Upper lobe of left lung (tissue), 6 donors: ENCODE measurements around the gene NUP160. TPM values are rescaled to one million over a fixed set of nuclear protein-coding genes. Genes with fewer than 3 reads are reported as not detected.
"Not testable (repeated sequence)": the region's sequence is repeated elsewhere in the genome, so short reads cannot be mapped to it uniquely, and the experiment has no call there.

Source experiments
- ATAC-seq, 2 donors: fragments of 200-7000 bp; cut with Tn5 transposase; one replicate each; pipeline ENCODE4 v1.9.1; 2022; ENCODE audit warnings: mild to moderate bottlenecking in 2 of 2, moderate library complexity in 2 of 2; ENCODE audit not compliant: low FRiP score in 2 of 2
- DNase-seq, 2 donors: peaks; one replicate each; pipeline ENCODE4 v3.0.0-alpha.2; 2019 to 2020
- H3K27ac ChIP-seq, 4 donors: fragments of 200-600 bp; sonication (generic); one replicate each; pipeline ENCODE4 v1.5.1; 2016 to 2019
- H3K27me3 ChIP-seq, 4 donors: fragments of 200-600 bp; sonication (generic); one replicate each; pipeline ENCODE4 v1.5.1; 2017 to 2019
- H3K36me3 ChIP-seq, 4 donors: fragments of 200-600 bp; sonication (generic); one replicate each; pipeline ENCODE4 v1.5.1; 2016 to 2019
- H3K4me1 ChIP-seq, 4 donors: fragments of 200-600 bp; sonication (generic); one replicate each; pipeline ENCODE4 v1.5.1; 2018 to 2019
- H3K4me3 ChIP-seq, 4 donors: fragments of 200-600 bp; sonication (generic); one replicate each; pipeline ENCODE4 v1.5.1; 2017 to 2019; ENCODE audit warnings: mild to moderate bottlenecking in 2 of 4, moderate library complexity in 1 of 4
- H3K9me3 ChIP-seq, 4 donors: fragments of 200-600 bp; sonication (generic); one replicate each; pipeline ENCODE4 v1.5.1; 2018 to 2019
- CTCF ChIP-seq, 6 experiments: fragments of 450-650 bp in 4 of 6; fragments of 200-600 bp in 2 of 6; sonication (generic) in 2 of 6; IDR thresholded peaks; one replicate each; pipeline ENCODE4 v1.5.1; 2016 to 2019; ENCODE audit warnings: antibody characterized with exemption in 6 of 6
- EP300 ChIP-seq, 4 donors: sonication (generic); formaldehyde crosslinking; IDR thresholded peaks; one replicate each; pipeline ENCODE4 v1.5.1; 2017; ENCODE audit warnings: antibody characterized with exemption in 4 of 4, control low read depth in 2 of 4
- POLR2A ChIP-seq, 4 donors: fragments of 450-650 bp; IDR thresholded peaks; one replicate each; pipeline ENCODE4 v1.5.1; 2016 to 2017; ENCODE audit warnings: antibody characterized with exemption in 4 of 4, mild to moderate bottlenecking in 2 of 4
- POLR2AphosphoS5 ChIP-seq, 2 donors: sonication (generic); formaldehyde crosslinking; IDR thresholded peaks; one replicate each; pipeline ENCODE4 v1.5.1; 2017; ENCODE audit warnings: antibody characterized with exemption in 2 of 2
- WGBS, 2 donors: methylation state at CpG; one replicate each; pipeline ENCODE4 v1.1.5; 2017 to 2018; 5-methylcytosine and 5-hydroxymethylcytosine counted together
- total RNA-seq, 6 donors: library from RNA; depleted of rRNA in 4 of 6; stranded (reverse); fragments of >200 nt in 4 of 6; gene quantifications; one replicate each; pipeline versions ENCODE4 v1.1.0 to v1.2.1, GENCODE V29; 2016 to 2021
- donor health status: DM: no; HTN: no; CAD: no; lungs with moderate emphysema.
- donor health status: DM: no; HTN: yes; CAD: no; lungs with severe emphysema.

NUP160 gene
- total RNA-seq, 6 donors from 2014 or later, result 21.5 to 46.3 (median 37.8) TPM

DNA sequence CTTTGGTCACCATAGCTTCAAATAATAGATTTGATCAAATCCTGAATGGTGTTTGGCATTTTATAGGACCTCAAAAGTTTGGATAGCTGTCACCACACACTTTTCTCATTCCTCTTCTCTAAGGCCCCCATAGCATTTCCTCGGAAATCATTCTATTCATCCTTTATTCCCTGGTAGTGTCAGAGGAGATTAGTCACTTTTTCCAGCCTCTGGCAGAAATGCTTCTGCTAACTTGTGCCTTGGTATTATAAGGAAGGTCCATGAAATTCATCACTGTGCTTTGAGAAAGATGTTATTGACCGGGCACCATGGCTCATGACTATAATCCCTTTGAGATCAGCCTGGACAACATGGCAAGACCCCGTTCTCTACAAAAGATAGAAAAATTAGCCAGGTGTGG, 19.7 kb upstream of the NUP160 start:
- H3K4me1 ChIP-seq, result peaks cover 6 to 16% (median 11%) of the 10 kb centered on the region in 4 donors
- WGBS, 2 donors, result 89 to 95% methylated on average over 3 of the region's 3 CpGs
- ATAC-seq (no peak), DNase-seq (no peak)
- H3K9me3 ChIP-seq, result no peaks in the 10 kb centered on the region
- TF ChIP-seq CTCF (IDR thresholded peaks at IDR 0.05), result no peak
- no peak for TF ChIP-seq POLR2A (IDR thresholded peaks at IDR 0.05)
- no peak for TF ChIP-seq POLR2AphosphoS5 (IDR thresholded peaks at IDR 0.05)
- no peak for TF ChIP-seq EP300 (IDR thresholded peaks at IDR 0.05)
- H3K27ac ChIP-seq, result no peak overlapping the region
- no peaks in the 10 kb centered on the region for H3K36me3 ChIP-seq
- no peak overlapping the region for H3K4me3 ChIP-seq
- H3K27me3 ChIP-seq, result no peaks in the 10 kb centered on the region

- H3K9me3 ChIP-seq, DNase-seq, H3K27me3 ChIP-seq, H3K27ac ChIP-seq, H3K36me3 ChIP-seq, ATAC-seq, H3K4me3 ChIP-seq: not testable (repeated sequence)
- WGBS, 2 donors, result 78 to 79% methylated on average over 6 of the region's 6 CpGs
- H3K4me1 ChIP-seq, result peaks cover 6 to 16% (median 12%) of the 10 kb centered on the region in 4 donors
These were observed 18.7 kb upstream of the NUP160 start for GRCh38 chr11:47866892-47867291.

DNA sequence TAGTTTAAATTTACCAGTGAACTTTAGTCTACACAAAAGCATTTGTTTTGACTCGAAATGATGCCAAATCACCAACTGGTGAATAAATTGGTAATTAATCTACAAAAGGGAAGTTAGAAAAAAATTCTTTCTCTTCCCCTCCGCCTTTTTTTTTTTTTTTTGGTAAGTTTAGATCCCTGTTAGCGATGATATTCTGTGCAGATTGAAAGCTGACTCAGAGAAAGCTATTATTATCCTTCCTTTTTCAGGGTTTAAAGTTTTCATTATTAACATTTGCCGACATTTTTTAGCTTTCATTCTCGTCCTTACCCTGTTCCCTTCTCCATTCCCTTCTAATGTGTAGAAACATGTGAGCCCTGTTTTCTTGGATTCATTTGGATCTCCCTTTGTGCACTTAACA, 16.8 kb upstream of the NUP160 start:
- Histone ChIP-seq H3K4me3 (no peak overlapping the region), H3K36me3 (no peaks in the 10 kb centered on the region), H3K27ac (peak overlapping the region in 1 of 4 donors; percentile 30), H3K4me1 (peaks cover 6 to 16% (median 12%) of the 10 kb centered on the region in 4 donors), H3K9me3 (no peaks in the 10 kb centered on the region), H3K27me3 (no peaks in the 10 kb centered on the region)
- TF ChIP-seq CTCF (IDR thresholded peaks at IDR 0.05) (no peak), EP300 (IDR thresholded peaks at IDR 0.05) (no peak), POLR2A (IDR thresholded peaks at IDR 0.05) (no peak), POLR2AphosphoS5 (IDR thresholded peaks at IDR 0.05) (no peak)
- ATAC-seq, result peak in 1 of 2 donors; percentile 12
- WGBS, 2 donors, result 40 to 56% methylated on average over 5 of the region's 5 CpGs
- no peak for DNase-seq

- TF ChIP-seq POLR2A (IDR thresholded peaks at IDR 0.05), result no peak
- TF ChIP-seq POLR2AphosphoS5 (IDR thresholded peaks at IDR 0.05), result no peak
- TF ChIP-seq CTCF (IDR thresholded peaks at IDR 0.05), result no peak
- TF ChIP-seq EP300 (IDR thresholded peaks at IDR 0.05), result no peak
- Histone ChIP-seq H3K9me3 (no peaks in the 10 kb centered on the region), H3K4me3 (no peak overlapping the region), H3K27ac (peak overlapping the region in 2 of 4 donors; percentile 1 to 3), H3K4me1 (peaks cover 6 to 16% (median 12%) of the 10 kb centered on the region in 4 donors), H3K36me3 (no peaks in the 10 kb centered on the region), H3K27me3 (no peaks in the 10 kb centered on the region)
- ATAC-seq (peak in 1 of 2 donors; percentile 6), DNase-seq (no peak)
- WGBS, 2 donors, result 91 to 94% methylated on average over 4 of the region's 4 CpGs
These were observed 15.8 kb upstream of the NUP160 start for GRCh38 chr11:47863898-47864430.

DNA sequence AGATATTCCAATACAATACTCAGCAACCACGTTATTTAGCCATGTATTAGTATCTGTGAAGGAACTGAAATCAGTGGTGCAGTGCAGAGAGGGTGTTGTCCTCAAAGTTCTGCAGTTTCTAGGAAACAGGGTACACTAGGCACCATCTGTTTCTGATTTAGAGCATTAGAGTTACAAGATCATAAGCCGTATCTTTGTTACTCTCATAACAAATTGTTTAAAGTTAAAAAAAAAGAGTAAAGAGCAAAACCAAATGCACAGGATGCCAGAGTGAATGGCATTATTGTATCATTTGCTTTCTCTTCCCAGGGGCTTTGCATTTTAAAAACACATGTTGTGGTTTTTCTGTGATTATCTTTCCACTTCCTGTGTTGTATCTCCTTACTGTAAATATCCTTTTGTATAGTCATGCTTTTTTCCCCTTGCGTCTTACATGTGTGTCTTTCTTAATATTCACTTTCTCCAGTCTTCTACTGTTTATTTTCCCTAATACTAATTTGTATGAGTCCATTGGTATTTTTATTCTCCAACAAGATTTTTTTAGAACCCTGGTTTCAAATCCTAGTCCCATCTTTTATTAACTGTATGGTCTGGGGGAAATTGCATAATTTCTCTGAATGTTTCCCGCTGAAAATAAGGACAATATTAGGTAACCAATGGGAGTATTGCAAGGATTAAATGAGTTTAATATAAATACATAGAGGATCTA, 15.2 kb upstream of the NUP160 start:
- Histone ChIP-seq H3K4me3 (no peak overlapping the region), H3K36me3 (no peaks in the 10 kb centered on the region), H3K4me1 (peaks cover 6 to 19% (median 13%) of the 10 kb centered on the region in 4 donors), H3K9me3 (no peaks in the 10 kb centered on the region), H3K27me3 (no peaks in the 10 kb centered on the region), H3K27ac (peak overlapping the region in 2 of 4 donors; percentile 1 to 3)
- no peak for DNase-seq
- WGBS, 2 donors, result 27 to 30% methylated on average over 4 of the region's 4 CpGs
- ATAC-seq, result peak in 1 of 2 donors; percentile 88
- TF ChIP-seq POLR2A (IDR thresholded peaks at IDR 0.05) (no peak), POLR2AphosphoS5 (IDR thresholded peaks at IDR 0.05) (no peak), CTCF (IDR thresholded peaks at IDR 0.05) (no peak), EP300 (IDR thresholded peaks at IDR 0.05) (no peak)
